NCI-H446 treated with DMSO at 0.1 percent for 48 hours (cell line): ENCODE data around the gene ACTG1.
"Not testable (repeated sequence)": the region's sequence is repeated elsewhere in the genome, so short reads cannot be mapped to it uniquely, and the experiment has no call there.

Source experiments
- DNase-seq: peaks from one replicate; lab custom pipeline; 2025; lab: John Stamatoyannopoulos, UW

ACTG1 gene

GRCh38 chr17:81533339-81534141, 20.9 kb upstream of the ACTG1 start:
- no peak for DNase-seq

GRCh38 chr17:81532490-81533287, 20.1 kb upstream of the ACTG1 start:
- no peak for DNase-seq

- not testable (repeated sequence) for DNase-seq
Measured at GRCh38 chr17:81531998-81532404, 19.4 kb upstream of the ACTG1 start.

GRCh38 chr17:81531013-81531412, 18.4 kb upstream of the ACTG1 start:
- DNase-seq: not testable (repeated sequence)

GRCh38 chr17:81529437-81529803, 16.8 kb upstream of the ACTG1 start:
- DNase-seq: no peak

GRCh38 chr17:81528651-81529436, 16.2 kb upstream of the ACTG1 start:
- no peak for DNase-seq

GRCh38 chr17:81528384-81528650, 15.7 kb upstream of the ACTG1 start:
- DNase-seq: no peak

- no peak for DNase-seq
Measured at GRCh38 chr17:81527591-81528383, 15.2 kb upstream of the ACTG1 start, which contains the start of gene FSCN2. TSS of gene FSCN2 (plus strand) at chr17:81528377. CDS start at chr17:81528532, 155 bp downstream.

GRCh38 chr17:81526662-81527571, 14.3 kb upstream of the ACTG1 start:
- no peak for DNase-seq

GRCh38 chr17:81524865-81525159, 12.2 kb upstream of the ACTG1 start:
- no peak for DNase-seq

- no peak for DNase-seq
Measured at GRCh38 chr17:81524039-81524864, 11.7 kb upstream of the ACTG1 start.

GRCh38 chr17:81523402-81524038, 10.9 kb upstream of the ACTG1 start:
- DNase-seq: peak; percentile 86

- DNase-seq: peak; percentile 24
Measured at GRCh38 chr17:81522491-81523401, 10.1 kb upstream of the ACTG1 start.

- no peak for DNase-seq
Measured at GRCh38 chr17:81520021-81520901, 7.7 kb upstream of the ACTG1 start.

- no peak for DNase-seq
Measured at GRCh38 chr17:81519284-81520020, 6.9 kb upstream of the ACTG1 start.

- no peak for DNase-seq
Measured at GRCh38 chr17:81518785-81519283, 6.2 kb upstream of the ACTG1 start.
